NT2/D1 (cell line): ENCODE data around the gene CERS6.

ENCODE experiments used
- DNase-seq: peaks from one replicate; pipeline ENCODE4 v3.0.0-alpha.2; 2011; ENCODE audit warnings: low read depth, low spot score
- H3K27me3 ChIP-seq: 2 replicates; pipeline ENCODE4 v1.6.0; 2011; ENCODE audit warnings: mild to moderate bottlenecking; ENCODE audit not compliant: insufficient read length, insufficient read depth
- H3K36me3 ChIP-seq: 2 replicates; pipeline ENCODE4 v1.6.1; 2011; ENCODE audit warnings: mild to moderate bottlenecking, low read length, mixed read lengths; ENCODE audit not compliant: insufficient read depth, insufficient read length
- H3K4me1 ChIP-seq: 2 replicates; pipeline ENCODE4 v1.5.1; 2011; ENCODE audit not compliant: insufficient read depth, insufficient read length
- H3K4me3 ChIP-seq: 2 replicates; pipeline ENCODE4 v1.5.1; 2011; ENCODE audit warnings: low read depth; ENCODE audit not compliant: insufficient read length
- H3K9ac ChIP-seq: 2 replicates; pipeline ENCODE4 v1.6.0; 2011; ENCODE audit warnings: low read depth; ENCODE audit not compliant: insufficient read length
- H3K9me3 ChIP-seq: 2 replicates; pipeline ENCODE4 v1.5.1; 2011; ENCODE audit warnings: mild to moderate bottlenecking, low read length; ENCODE audit not compliant: insufficient read depth
- SUZ12 ChIP-seq: IDR thresholded peaks from 2 replicates; pipeline ENCODE4 v1.6.1; 2011; ENCODE audit not compliant: insufficient read length, insufficient read depth; ENCODE audit errors: extremely low read depth
- YY1 ChIP-seq: IDR thresholded peaks from 2 replicates; pipeline ENCODE4 v1.6.1; 2011; ENCODE audit not compliant: insufficient read length, insufficient read depth
- ZNF274 ChIP-seq: IDR thresholded peaks from 2 replicates; pipeline ENCODE4 v1.6.1; 2011; ENCODE audit warnings: mild to moderate bottlenecking, low read depth, low read length

The CERS6 gene

GRCh38 chr2:168574856-168575630 is 119.0 kb downstream of the CERS6 start:
- no peaks in the 10 kb centered on the region for H3K36me3 ChIP-seq
- TF ChIP-seq SUZ12 (no peak), ZNF274 (no peak), YY1 (no peak)
- H3K9ac ChIP-seq = no peak overlapping the region
- H3K4me3 ChIP-seq = no peak overlapping the region
- no peaks in the 10 kb centered on the region for H3K4me1 ChIP-seq
- H3K9me3 ChIP-seq = no peaks in the 10 kb centered on the region
- no peaks in the 10 kb centered on the region for H3K27me3 ChIP-seq
- DNase-seq = no peak

- Histone ChIP-seq H3K4me3 (no peak overlapping the region), H3K9me3 (no peaks in the 10 kb centered on the region), H3K9ac (no peak overlapping the region), H3K4me1 (no peaks in the 10 kb centered on the region), H3K36me3 (peaks cover 5% of the 10 kb centered on the region), H3K27me3 (no peaks in the 10 kb centered on the region)
- TF ChIP-seq SUZ12 (no peak), YY1 (no peak), ZNF274 (no peak)
- DNase-seq = no peak
These were observed 121.8 kb downstream of the CERS6 start for GRCh38 chr2:168577885-168578284.

- H3K4me3 ChIP-seq = no peak overlapping the region
- no peaks in the 10 kb centered on the region for H3K4me1 ChIP-seq
- DNase-seq = no peak
- TF ChIP-seq SUZ12 = no peak
- no peak for TF ChIP-seq ZNF274
- no peak for TF ChIP-seq YY1
- H3K27me3 ChIP-seq = no peaks in the 10 kb centered on the region
- H3K9me3 ChIP-seq = no peaks in the 10 kb centered on the region
- H3K9ac ChIP-seq = no peak overlapping the region
- H3K36me3 ChIP-seq = peaks cover 5% of the 10 kb centered on the region
These were observed 127.1 kb downstream of the CERS6 start for GRCh38 chr2:168583064-168583709.

- Histone ChIP-seq H3K36me3 (peaks cover 5% of the 10 kb centered on the region), H3K4me3 (no peak overlapping the region), H3K9ac (no peak overlapping the region), H3K4me1 (no peaks in the 10 kb centered on the region), H3K27me3 (no peaks in the 10 kb centered on the region), H3K9me3 (no peaks in the 10 kb centered on the region)
- no peak for TF ChIP-seq SUZ12
- TF ChIP-seq YY1 = no peak
- no peak for TF ChIP-seq ZNF274
- DNase-seq = no peak
These were observed 127.8 kb downstream of the CERS6 start for GRCh38 chr2:168583710-168584521.

- Histone ChIP-seq H3K9ac (no peak overlapping the region), H3K9me3 (no peaks in the 10 kb centered on the region), H3K4me1 (no peaks in the 10 kb centered on the region), H3K27me3 (no peaks in the 10 kb centered on the region), H3K4me3 (no peak overlapping the region), H3K36me3 (peaks cover 5% of the 10 kb centered on the region)
- no peak for TF ChIP-seq SUZ12
- TF ChIP-seq ZNF274 = no peak
- no peak for TF ChIP-seq YY1
- no peak for DNase-seq
These were observed 128.8 kb downstream of the CERS6 start for GRCh38 chr2:168584911-168585310.

GRCh38 chr2:168585700-168586099 is 129.6 kb downstream of the CERS6 start:
- no peaks in the 10 kb centered on the region for H3K27me3 ChIP-seq
- no peak for DNase-seq
- no peak for TF ChIP-seq SUZ12
- TF ChIP-seq YY1 = no peak
- TF ChIP-seq ZNF274 = no peak
- peaks cover 5% of the 10 kb centered on the region for H3K36me3 ChIP-seq
- H3K9ac ChIP-seq = no peak overlapping the region
- no peaks in the 10 kb centered on the region for H3K4me1 ChIP-seq
- no peak overlapping the region for H3K4me3 ChIP-seq
- no peaks in the 10 kb centered on the region for H3K9me3 ChIP-seq

- no peak overlapping the region for H3K4me3 ChIP-seq
- no peak for TF ChIP-seq SUZ12
- TF ChIP-seq ZNF274 = no peak
- no peaks in the 10 kb centered on the region for H3K4me1 ChIP-seq
These were observed 131.2 kb downstream of the CERS6 start for GRCh38 chr2:168587307-168587706.

More at GRCh38 chr2:168587307-168587706, 131.2 kb downstream of the CERS6 start:
- H3K9ac ChIP-seq = no peak overlapping the region
- no peaks in the 10 kb centered on the region for H3K27me3 ChIP-seq
- no peaks in the 10 kb centered on the region for H3K9me3 ChIP-seq
- H3K36me3 ChIP-seq = no peaks in the 10 kb centered on the region
- DNase-seq = no peak
